Effector memory CD4-positive, alpha-beta T cell (primary cell): ENCODE measurements around the gene ADGRG1.

Experiments
- DNase-seq, 3 donors: peaks; one replicate each; pipeline ENCODE4 v3.0.0-alpha.2; 2020
- H3K27ac ChIP-seq: 2 replicates; pipeline ENCODE4 v1.7.0; 2013; ENCODE audit warnings: mild to moderate bottlenecking, low read length, moderate library complexity; ENCODE audit not compliant: insufficient read depth, poor library complexity, severe bottlenecking
- H3K27me3 ChIP-seq: replicated peaks from 2 replicates; pipeline ENCODE4 v1.7.0; 2013; ENCODE audit warnings: mild to moderate bottlenecking, low read length; ENCODE audit not compliant: insufficient read depth, control insufficient read depth, poor library complexity, severe bottlenecking
- H3K36me3 ChIP-seq: 2 replicates; pipeline ENCODE4 v1.7.0; 2013; ENCODE audit warnings: mild to moderate bottlenecking, low read length, moderate library complexity; ENCODE audit not compliant: control insufficient read depth, insufficient read depth
- H3K4me1 ChIP-seq: 2 replicates; pipeline ENCODE4 v1.7.0; 2013; ENCODE audit warnings: low read length, mild to moderate bottlenecking; ENCODE audit not compliant: control insufficient read depth, insufficient read depth, poor library complexity, severe bottlenecking
- H3K4me3 ChIP-seq: 2 replicates; pipeline ENCODE4 v1.7.0; 2013; ENCODE audit warnings: low read length, low read depth, mild to moderate bottlenecking; ENCODE audit not compliant: insufficient read depth, poor library complexity, severe bottlenecking
- H3K9me3 ChIP-seq: 2 replicates; pipeline ENCODE4 v1.7.0; 2013; ENCODE audit warnings: mild to moderate bottlenecking, low read length, moderate library complexity; ENCODE audit not compliant: control insufficient read depth

ADGRG1 gene

GRCh38 chr16:57699481-57699880 is 71.1 kb downstream of the ADGRG1 start:
- H3K4me1 ChIP-seq: no peaks in the 10 kb centered on the region
- H3K36me3 ChIP-seq: no peaks in the 10 kb centered on the region
- no peak for DNase-seq
- no peaks in the 10 kb centered on the region for H3K27me3 ChIP-seq
- no peak overlapping the region for H3K27ac ChIP-seq
- no peak overlapping the region for H3K4me3 ChIP-seq
- H3K9me3 ChIP-seq: no peaks in the 10 kb centered on the region

GRCh38 chr16:57699899-57700298 is 71.5 kb downstream of the ADGRG1 start:
- Histone ChIP-seq H3K27ac (no peak overlapping the region), H3K36me3 (no peaks in the 10 kb centered on the region), H3K4me3 (no peak overlapping the region), H3K27me3 (no peaks in the 10 kb centered on the region), H3K9me3 (no peaks in the 10 kb centered on the region), H3K4me1 (no peaks in the 10 kb centered on the region)
- DNase-seq: no peak

GRCh38 chr16:57700781-57701551 is 72.5 kb downstream of the ADGRG1 start:
- H3K27ac ChIP-seq: no peak overlapping the region
- no peaks in the 10 kb centered on the region for H3K9me3 ChIP-seq
- no peaks in the 10 kb centered on the region for H3K36me3 ChIP-seq
- no peaks in the 10 kb centered on the region for H3K27me3 ChIP-seq
- no peak for DNase-seq
- no peaks in the 10 kb centered on the region for H3K4me1 ChIP-seq
- no peak overlapping the region for H3K4me3 ChIP-seq

GRCh38 chr16:57701759-57702371 is 73.4 kb downstream of the ADGRG1 start:
- Histone ChIP-seq H3K27me3 (no peaks in the 10 kb centered on the region), H3K36me3 (no peaks in the 10 kb centered on the region), H3K4me1 (no peaks in the 10 kb centered on the region), H3K9me3 (no peaks in the 10 kb centered on the region), H3K4me3 (no peak overlapping the region), H3K27ac (no peak overlapping the region)
- no peak for DNase-seq

GRCh38 chr16:57703416-57704010 is 75.1 kb downstream of the ADGRG1 start:
- Histone ChIP-seq H3K36me3 (no peaks in the 10 kb centered on the region), H3K27ac (no peak overlapping the region), H3K4me1 (no peaks in the 10 kb centered on the region), H3K27me3 (no peaks in the 10 kb centered on the region), H3K9me3 (no peaks in the 10 kb centered on the region), H3K4me3 (no peak overlapping the region)
- no peak for DNase-seq

GRCh38 chr16:57704011-57704904 is 75.8 kb downstream of the ADGRG1 start:
- Histone ChIP-seq H3K4me3 (no peak overlapping the region), H3K36me3 (no peaks in the 10 kb centered on the region), H3K27ac (no peak overlapping the region), H3K27me3 (no peaks in the 10 kb centered on the region), H3K9me3 (no peaks in the 10 kb centered on the region), H3K4me1 (no peaks in the 10 kb centered on the region)
- DNase-seq: no peak

- Histone ChIP-seq H3K4me1 (no peaks in the 10 kb centered on the region), H3K9me3 (no peaks in the 10 kb centered on the region), H3K27ac (no peak overlapping the region), H3K36me3 (no peaks in the 10 kb centered on the region), H3K4me3 (no peak overlapping the region), H3K27me3 (no peaks in the 10 kb centered on the region)
- no peak for DNase-seq
Measured at GRCh38 chr16:57704905-57705852, 76.7 kb downstream of the ADGRG1 start.

GRCh38 chr16:57706717-57707116 is 78.3 kb downstream of the ADGRG1 start:
- Histone ChIP-seq H3K36me3 (no peaks in the 10 kb centered on the region), H3K4me1 (no peaks in the 10 kb centered on the region), H3K9me3 (no peaks in the 10 kb centered on the region), H3K4me3 (no peak overlapping the region), H3K27me3 (no peaks in the 10 kb centered on the region), H3K27ac (no peak overlapping the region)
- DNase-seq: no peak

- Histone ChIP-seq H3K27me3 (no peaks in the 10 kb centered on the region), H3K36me3 (no peaks in the 10 kb centered on the region), H3K4me3 (no peak overlapping the region)
Measured at GRCh38 chr16:57707331-57707730, 78.9 kb downstream of the ADGRG1 start.

More at GRCh38 chr16:57707331-57707730, 78.9 kb downstream of the ADGRG1 start:
- no peak for DNase-seq
- H3K9me3 ChIP-seq: no peaks in the 10 kb centered on the region
- no peak overlapping the region for H3K27ac ChIP-seq
- no peaks in the 10 kb centered on the region for H3K4me1 ChIP-seq
